Fibroblast of lung (primary cell): Measurements from ENCODE around the gene PPIF.

Experiments
- EZH2 ChIP-seq: IDR thresholded peaks from 2 replicates; pipeline ENCODE4 v1.5.1; 2012; ENCODE audit warnings: low read length, control low read depth, mild to moderate bottlenecking; ENCODE audit errors: missing control alignments
- TF ChIP-seq, protein P1 (sequence below), 2 donors: IDR thresholded peaks in 1 of 2; conservative IDR thresholded peaks in 1 of 2; 1 replicate in 1 of 2; 2 replicates in 1 of 2; pipeline ENCODE4 v1.5.1; 2011 to 2012; ENCODE audit warnings: low read length in 2 of 2, control low read depth in 1 of 2, inconsistent platforms in 1 of 2, low read depth in 1 of 2, mild to moderate bottlenecking in 1 of 2

GRCh38 chr10:79304479-79305087 is 42.7 kb upstream of the PPIF start:
- TF ChIP-seq, protein P1, sequence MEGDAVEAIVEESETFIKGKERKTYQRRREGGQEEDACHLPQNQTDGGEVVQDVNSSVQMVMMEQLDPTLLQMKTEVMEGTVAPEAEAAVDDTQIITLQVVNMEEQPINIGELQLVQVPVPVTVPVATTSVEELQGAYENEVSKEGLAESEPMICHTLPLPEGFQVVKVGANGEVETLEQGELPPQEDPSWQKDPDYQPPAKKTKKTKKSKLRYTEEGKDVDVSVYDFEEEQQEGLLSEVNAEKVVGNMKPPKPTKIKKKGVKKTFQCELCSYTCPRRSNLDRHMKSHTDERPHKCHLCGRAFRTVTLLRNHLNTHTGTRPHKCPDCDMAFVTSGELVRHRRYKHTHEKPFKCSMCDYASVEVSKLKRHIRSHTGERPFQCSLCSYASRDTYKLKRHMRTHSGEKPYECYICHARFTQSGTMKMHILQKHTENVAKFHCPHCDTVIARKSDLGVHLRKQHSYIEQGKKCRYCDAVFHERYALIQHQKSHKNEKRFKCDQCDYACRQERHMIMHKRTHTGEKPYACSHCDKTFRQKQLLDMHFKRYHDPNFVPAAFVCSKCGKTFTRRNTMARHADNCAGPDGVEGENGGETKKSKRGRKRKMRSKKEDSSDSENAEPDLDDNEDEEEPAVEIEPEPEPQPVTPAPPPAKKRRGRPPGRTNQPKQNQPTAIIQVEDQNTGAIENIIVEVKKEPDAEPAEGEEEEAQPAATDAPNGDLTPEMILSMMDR (conservative IDR thresholded peaks at IDR 0.05 in 1 of 2, IDR thresholded peaks at IDR 0.05 in 1 of 2; ENCODE audit: low read depth in 1 of 2, low read length in 2 of 2) = no peak
- no peak for TF ChIP-seq EZH2
